ENCODE data around the gene NSL1.
A peak's percentile ranks its signal among the peaks of the same experiment; 100 is the strongest.
"Not testable (repeated sequence)": the region's sequence is repeated elsewhere in the genome, so short reads cannot be mapped to it uniquely, and the experiment has no call there.

NSL1 gene, protein sequence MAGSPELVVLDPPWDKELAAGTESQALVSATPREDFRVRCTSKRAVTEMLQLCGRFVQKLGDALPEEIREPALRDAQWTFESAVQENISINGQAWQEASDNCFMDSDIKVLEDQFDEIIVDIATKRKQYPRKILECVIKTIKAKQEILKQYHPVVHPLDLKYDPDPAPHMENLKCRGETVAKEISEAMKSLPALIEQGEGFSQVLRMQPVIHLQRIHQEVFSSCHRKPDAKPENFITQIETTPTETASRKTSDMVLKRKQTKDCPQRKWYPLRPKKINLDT

GRCh38 chr1:212791676-212792395 is at the start of gene NSL1, which contains the start of gene TATDN3:
TSS of gene NSL1 (minus strand) at chr1:212791777. CDS start at chr1:212791763, 14 bp downstream.
TSS of gene TATDN3 (plus strand) at chr1:212791894. CDS start at chr1:212791922, 28 bp downstream.
- DNase-seq (ENCODE audit: low read depth in 4 of 4, low spot score in 1 of 4), result peak; percentile 87 to 99 (median 88)

GRCh38 chr1:212838145-212838544 is 46.6 kb upstream of the NSL1 start:
- DNase-seq (ENCODE audit: low read depth in 4 of 4, low spot score in 1 of 4), result no peak

GRCh38 chr1:212833211-212834207 is 41.9 kb upstream of the NSL1 start:
- not testable (repeated sequence) for DNase-seq (ENCODE audit: low read depth in 4 of 4, low spot score in 1 of 4)

DNA sequence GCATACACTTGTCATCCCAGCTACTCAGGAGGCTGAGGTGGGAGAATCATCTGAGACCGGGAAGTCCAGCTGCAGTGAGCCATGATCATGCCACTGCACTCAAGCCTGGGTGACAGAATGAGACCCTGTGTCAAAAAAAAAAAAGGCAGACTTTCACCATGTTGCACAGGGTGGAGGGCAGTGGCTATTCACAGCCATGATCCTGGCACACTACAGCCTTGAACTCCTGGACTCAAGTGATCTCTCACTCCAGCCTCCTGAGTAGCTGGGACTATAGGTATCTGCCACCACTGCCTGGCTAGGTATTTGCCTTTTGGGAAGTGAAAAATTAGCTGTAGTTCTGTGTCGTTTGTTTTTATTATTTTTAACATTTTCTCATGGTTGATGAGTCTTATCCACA is 36.8 kb upstream of the NSL1 start:
- DNase-seq (ENCODE audit: low read depth in 4 of 4, low spot score in 1 of 4), result no peak

DNA sequence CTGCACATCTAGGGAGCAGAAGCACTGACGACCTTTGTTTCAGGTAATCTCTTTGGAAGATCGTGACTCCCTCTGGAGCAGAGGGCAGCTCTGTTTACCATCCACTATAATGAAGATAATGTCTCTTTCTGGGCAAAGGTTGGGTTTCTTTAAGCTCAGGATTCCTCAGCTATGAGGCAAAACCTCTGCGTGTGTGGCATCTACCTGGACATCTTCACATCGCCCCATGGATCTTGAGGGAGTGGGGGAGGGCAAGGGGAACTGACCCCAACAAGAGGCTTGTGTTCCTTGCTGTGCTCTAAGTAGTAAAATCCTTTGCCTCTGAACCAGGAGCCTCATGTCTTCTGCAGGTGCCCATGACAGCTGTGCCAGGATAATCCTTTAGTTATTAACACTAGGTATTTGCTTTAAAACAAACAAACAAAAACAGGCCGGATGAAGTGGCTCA is 36.3 kb upstream of the NSL1 start:
- DNase-seq (ENCODE audit: low read depth in 4 of 4, low spot score in 1 of 4), result no peak

DNA sequence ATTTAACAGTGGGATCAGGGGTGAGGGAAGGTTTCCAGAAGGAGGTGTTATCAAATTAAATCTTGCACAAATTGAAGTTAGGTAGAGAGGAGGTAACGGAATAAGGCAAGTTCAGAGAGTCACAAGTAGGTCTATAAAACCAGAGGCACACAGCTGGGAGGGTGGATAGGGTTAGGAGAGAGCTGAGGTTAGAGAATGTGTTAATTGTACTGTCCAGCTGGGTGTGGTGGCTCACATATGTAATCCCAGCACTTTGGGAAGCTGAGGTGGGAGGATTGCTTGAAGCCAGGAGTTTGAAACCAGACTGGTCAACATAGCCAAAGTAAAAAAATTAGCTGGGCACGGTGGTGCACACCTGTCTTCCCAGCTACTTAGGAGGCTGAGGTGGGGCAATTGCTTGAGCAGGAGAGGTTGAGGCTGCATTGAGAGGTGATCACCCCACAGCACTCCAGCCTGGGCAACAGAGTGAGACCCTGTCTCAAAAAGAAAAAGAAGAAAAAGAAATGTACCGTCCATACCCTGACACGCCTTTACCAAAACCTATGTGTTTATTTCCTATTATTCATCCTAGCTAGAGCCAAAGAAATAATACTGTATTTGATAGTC is 35.7 kb upstream of the NSL1 start:
- no peak for DNase-seq (ENCODE audit: low read depth in 4 of 4, low spot score in 1 of 4)

DNA sequence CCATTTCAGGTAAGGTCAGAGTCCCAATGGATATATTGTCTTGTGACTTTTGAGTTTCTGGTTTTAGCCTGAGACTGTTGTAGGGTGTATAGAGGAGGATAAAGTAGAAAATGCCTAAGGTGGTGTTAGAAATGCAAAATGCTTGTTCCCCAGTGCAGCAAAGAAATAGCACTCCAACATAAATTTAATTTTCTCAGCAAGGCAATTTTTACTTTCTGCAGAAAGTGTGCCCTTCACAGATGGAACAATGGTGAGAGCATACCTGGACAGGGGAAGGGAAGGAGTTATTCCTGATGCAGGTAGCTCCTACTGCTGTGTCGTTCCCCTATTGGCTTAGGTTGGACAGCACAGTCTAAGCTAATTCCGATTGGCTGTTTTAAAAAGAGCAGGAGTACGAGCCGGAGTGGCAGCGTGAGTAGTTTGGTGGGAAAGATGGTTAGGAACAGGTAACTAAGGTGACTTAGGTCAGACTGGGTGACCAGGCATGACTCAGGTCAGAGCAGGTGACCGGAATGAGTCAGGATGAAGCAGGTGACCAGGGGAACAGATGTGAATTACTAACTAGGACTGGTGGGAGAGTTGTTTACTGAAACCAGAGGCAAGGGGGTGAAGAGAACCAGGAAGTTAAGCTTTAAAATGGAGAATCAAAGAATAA is 34.3 kb upstream of the NSL1 start:
- DNase-seq (ENCODE audit: low read depth in 4 of 4, low spot score in 1 of 4), result no peak

DNA sequence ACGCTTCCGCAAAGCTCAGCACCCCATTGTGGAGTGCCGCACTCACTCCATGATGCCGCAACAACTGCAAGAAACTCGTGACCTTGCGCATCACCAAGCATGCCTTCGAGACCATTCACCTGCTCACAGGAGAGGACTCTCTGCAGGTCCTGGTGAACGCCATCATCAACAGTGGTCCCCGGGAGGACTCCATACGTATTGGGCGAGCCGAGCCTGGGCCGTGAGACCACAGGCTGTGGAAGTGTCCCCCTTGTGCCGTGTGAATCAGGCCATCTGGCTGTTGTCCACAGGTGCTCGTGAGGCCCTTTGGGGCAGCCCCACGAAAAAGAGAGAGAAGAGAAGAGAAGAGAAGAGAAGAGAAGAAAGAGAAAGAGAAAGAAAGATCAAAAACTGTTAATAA is 32.6 kb upstream of the NSL1 start:
- DNase-seq (ENCODE audit: low read depth in 4 of 4, low spot score in 1 of 4), result no peak

GRCh38 chr1:212822956-212823355 is 31.4 kb upstream of the NSL1 start:
- no peak for DNase-seq (ENCODE audit: low read depth in 4 of 4, low spot score in 1 of 4)

GRCh38 chr1:212820969-212821368 is 29.4 kb upstream of the NSL1 start:
- DNase-seq (ENCODE audit: low read depth in 4 of 4, low spot score in 1 of 4), result no peak

- no peak for DNase-seq (ENCODE audit: low read depth in 4 of 4, low spot score in 1 of 4)
These were observed 28.1 kb upstream of the NSL1 start for GRCh38 chr1:212819726-212820125.

GRCh38 chr1:212816567-212817278 is 25.1 kb upstream of the NSL1 start:
- DNase-seq (ENCODE audit: low read depth in 4 of 4, low spot score in 1 of 4), result no peak

- no peak for DNase-seq (ENCODE audit: low read depth in 4 of 4, low spot score in 1 of 4)
These were observed 23.2 kb upstream of the NSL1 start for GRCh38 chr1:212814537-212815334.

DNA sequence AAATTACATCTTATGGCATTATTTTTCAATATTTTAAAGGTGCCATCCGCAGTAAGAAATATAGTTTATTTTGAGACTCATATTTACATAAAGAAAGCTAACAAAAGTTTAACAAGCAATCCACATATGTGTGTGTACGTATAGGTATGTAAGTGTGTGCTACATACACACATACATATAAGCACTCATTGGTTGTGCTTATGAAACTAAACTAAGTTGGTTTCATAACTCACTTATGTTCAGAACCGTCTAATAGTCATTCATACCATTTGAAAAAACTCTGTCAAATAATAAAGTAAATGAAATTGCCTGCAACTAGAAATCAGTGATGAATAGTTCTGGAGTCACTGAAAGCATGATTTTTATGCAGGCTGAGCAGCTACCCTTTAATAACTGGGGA is 14.2 kb upstream of the NSL1 start:
- DNase-seq (ENCODE audit: low read depth in 4 of 4, low spot score in 1 of 4), result no peak

DNA sequence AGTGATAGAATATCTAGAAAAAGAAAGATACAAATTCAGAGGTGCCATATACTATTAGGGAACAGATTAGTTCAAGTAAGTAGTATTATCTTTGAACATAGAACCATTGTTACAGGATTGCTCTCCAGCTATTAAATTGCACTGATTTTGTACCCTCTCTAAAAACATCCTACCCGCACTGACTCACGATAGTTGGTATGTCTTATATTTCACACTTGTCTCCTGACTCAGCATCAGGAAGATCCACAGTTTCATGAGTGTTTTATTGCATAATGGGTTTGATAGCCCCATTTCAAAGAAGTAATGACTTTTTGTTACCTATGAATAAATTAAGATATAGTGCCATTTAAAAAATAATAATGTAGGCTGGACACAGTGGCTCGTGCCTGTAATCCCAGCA is 6.1 kb upstream of the NSL1 start:
- no peak for DNase-seq (ENCODE audit: low read depth in 4 of 4, low spot score in 1 of 4)

- no peak for DNase-seq (ENCODE audit: low read depth in 4 of 4, low spot score in 1 of 4)
These were observed 3.0 kb upstream of the NSL1 start for GRCh38 chr1:212794561-212795014.

- DNase-seq (ENCODE audit: low read depth in 4 of 4, low spot score in 1 of 4), result no peak
These were observed 875 bp upstream of the NSL1 start for GRCh38 chr1:212792396-212792908.

GRCh38 chr1:212791261-212791675 is 309 bp downstream of the NSL1 start:
- no peak for DNase-seq (ENCODE audit: low read depth in 4 of 4, low spot score in 1 of 4)

DNA sequence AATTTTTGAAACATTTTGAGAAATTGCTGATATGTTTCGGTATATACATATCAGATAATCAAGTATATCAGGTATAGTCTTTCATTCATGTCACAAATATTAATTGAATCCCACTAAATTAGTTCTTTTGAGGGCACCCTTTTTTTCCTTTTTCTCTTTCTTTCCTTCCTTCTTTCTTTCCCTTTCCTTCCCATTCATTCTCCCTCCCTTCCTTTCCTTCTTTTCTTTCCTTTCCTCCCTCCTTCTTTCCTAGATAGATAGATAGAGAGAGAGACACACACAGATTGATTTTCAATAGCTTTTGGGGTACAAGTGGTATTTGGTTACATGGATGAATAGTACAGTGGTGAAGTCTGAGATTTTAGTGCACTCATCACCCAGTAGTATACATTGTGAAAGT is 5.7 kb downstream of the NSL1 start:
- DNase-seq (ENCODE audit: low read depth in 4 of 4, low spot score in 1 of 4), result no peak
